H1 (cell line): ENCODE data around the gene CHD5. TPM values are rescaled to one million over a fixed set of nuclear protein-coding genes. Genes with fewer than 3 reads are reported as not detected.
A peak's percentile ranks its signal among the peaks of the same experiment; 100 is the strongest.

Experiments used
- CTCF ChIA-PET: fragments of 300-600 bp; sonication (Branson Sonifier 250); formaldehyde crosslinking; loops from one replicate; lab custom pipeline; 2021; ENCODE audit not compliant: partially characterized antibody; lab: Charles Lee
- POLR2A ChIA-PET: fragments of 300-600 bp; sonication (Branson Sonifier 250); formaldehyde crosslinking; loops from one replicate; lab custom pipeline; 2021; ENCODE audit warnings: inconsistent platforms; ENCODE audit not compliant: partially characterized antibody; lab: Charles Lee
- DNase-seq, 2 experiments: peaks; one replicate each; pipeline versions ENCODE4 v3.0.0 to v3.0.0-alpha.2; 2010 to 2022; ENCODE audit warnings: low spot score in 2 of 2, low read depth in 1 of 2, mixed read lengths in 1 of 2
- FAIRE-seq: peaks from 2 replicates; lab custom pipeline; 2011; peaks lifted over from hg19 to GRCh38; lab: Jason Lieb, UNC
- H2AFZ ChIP-seq: 2 replicates; pipeline ENCODE4 v1.8.1; 2012; ENCODE audit warnings: low read length, inconsistent platforms
- H2AK5ac ChIP-seq: 2 replicates; pipeline ENCODE4 v1.6.1; 2013; ENCODE audit warnings: low read depth, low read length
- H2BK120ac ChIP-seq: replicated peaks from 2 replicates; pipeline ENCODE3; 2013; ENCODE audit warnings: low read depth, low read length, inconsistent platforms
- H2BK12ac ChIP-seq: 2 replicates; pipeline ENCODE4 v1.6.1; 2013; ENCODE audit warnings: low read depth, low read length
- H2BK15ac ChIP-seq: 2 replicates; pipeline ENCODE4 v1.6.1; 2013; ENCODE audit warnings: low read length
- H2BK20ac ChIP-seq: 2 replicates; pipeline ENCODE4 v1.6.1; 2013; ENCODE audit warnings: low read length
- H2BK5ac ChIP-seq: 2 replicates; pipeline ENCODE4 v1.6.1; 2013; ENCODE audit warnings: low read depth, low read length
- H3K14ac ChIP-seq: 2 replicates; pipeline ENCODE4 v1.6.1; 2013; ENCODE audit warnings: inconsistent platforms; ENCODE audit not compliant: insufficient read length
- H3K18ac ChIP-seq: 2 replicates; pipeline ENCODE4 v1.6.1; 2013; ENCODE audit warnings: low read length; ENCODE audit errors: extremely low read depth
- H3K23ac ChIP-seq: 2 replicates; pipeline ENCODE4 v1.6.1; 2013; ENCODE audit warnings: inconsistent platforms; ENCODE audit not compliant: insufficient read length
- H3K23me2 ChIP-seq: 2 replicates; pipeline ENCODE4 v1.6.1; 2013; ENCODE audit warnings: low read depth, low read length
- H3K27ac ChIP-seq: 2 replicates; pipeline ENCODE4 v1.6.1; 2011; ENCODE audit warnings: low read depth, low read length, inconsistent platforms
- H3K27me3 ChIP-seq, 4 experiments: replicated peaks in 1 of 4; 1 replicate in 1 of 4; 2 replicates in 3 of 4; pipeline versions ENCODE4 v1.6.1 to v1.8.1; 2011 to 2013; ENCODE audit warnings: low read length in 3 of 4, mild to moderate bottlenecking in 3 of 4, inconsistent platforms in 2 of 4, mixed read lengths in 2 of 4, moderate library complexity in 1 of 4; ENCODE audit not compliant: control insufficient read depth in 3 of 4, insufficient read depth in 3 of 4; ENCODE audit errors: extremely low read depth in 1 of 4
- H3K36me3 ChIP-seq, 4 experiments: 2 replicates each; pipeline versions ENCODE4 v1.6.1 to v1.8.1; 2011 to 2013; ENCODE audit warnings: mild to moderate bottlenecking in 4 of 4, low read length in 3 of 4, moderate library complexity in 2 of 4, control low read depth in 1 of 4, inconsistent platforms in 1 of 4; ENCODE audit not compliant: insufficient read depth in 4 of 4, control insufficient read depth in 2 of 4
- H3K4ac ChIP-seq: replicated peaks from 2 replicates; pipeline ENCODE3; 2013; ENCODE audit warnings: low read length, low read depth, mixed read lengths, inconsistent platforms; ENCODE audit not compliant: insufficient read length
- H3K4me1 ChIP-seq, 4 experiments: replicated peaks in 1 of 4; 1 replicate in 1 of 4; 2 replicates in 3 of 4; pipeline versions ENCODE4 v1.6.1 to v1.8.1; 2011 to 2013; ENCODE audit warnings: low read length in 3 of 4, inconsistent platforms in 2 of 4, mixed read lengths in 1 of 4; ENCODE audit not compliant: insufficient read depth in 4 of 4, control insufficient read depth in 3 of 4
- H3K4me2 ChIP-seq, 2 experiments: 2 replicates each; pipeline versions ENCODE4 v1.6.1 to v1.8.1; 2011 to 2013; ENCODE audit warnings: low read depth in 2 of 2, low read length in 2 of 2, control low read depth in 1 of 2, inconsistent platforms in 1 of 2, mild to moderate bottlenecking in 1 of 2; ENCODE audit not compliant: insufficient read depth in 1 of 2
- H3K4me3 ChIP-seq, 4 experiments: fragments of 200-600, 300-600 bp in 1 of 4; sonication (generic), shearing (Covaris generic), sonication (Bioruptor Twin) in 1 of 4; 2 replicates each; pipeline versions ENCODE4 v1.5.1 to v1.8.1; 2011 to 2016; ENCODE audit warnings: low read length in 4 of 4, low read depth in 3 of 4, control low read depth in 2 of 4, inconsistent platforms in 2 of 4, mild to moderate bottlenecking in 2 of 4, mixed read lengths in 1 of 4, moderate library complexity in 1 of 4; ENCODE audit not compliant: insufficient read depth in 2 of 4; ENCODE audit errors: extremely low read depth in 1 of 4
- H3K56ac ChIP-seq: replicated peaks from 2 replicates; pipeline ENCODE3; 2013; ENCODE audit warnings: low read depth, mild to moderate bottlenecking, mixed read lengths, low read length, inconsistent platforms; ENCODE audit not compliant: insufficient read length
- H3K79me1 ChIP-seq: 2 replicates; pipeline ENCODE4 v1.6.1; 2013; ENCODE audit warnings: low read depth, low read length, control low read depth
- H3K79me2 ChIP-seq, 2 experiments: 2 replicates each; pipeline versions ENCODE4 v1.6.1 to v1.8.1; 2012 to 2013; ENCODE audit warnings: low read length in 2 of 2, mild to moderate bottlenecking in 2 of 2, inconsistent platforms in 1 of 2; ENCODE audit not compliant: insufficient read depth in 2 of 2, control insufficient read depth in 1 of 2
- H3K9ac ChIP-seq, 4 experiments: replicated peaks in 1 of 4; 1 replicate in 1 of 4; 2 replicates in 3 of 4; pipeline versions ENCODE4 v1.6.1 to v1.8.1; 2011 to 2013; ENCODE audit warnings: low read depth in 3 of 4, low read length in 3 of 4, control low read depth in 2 of 4, mild to moderate bottlenecking in 2 of 4, moderate library complexity in 2 of 4, inconsistent platforms in 1 of 4; ENCODE audit errors: extremely low read depth in 1 of 4
- H3K9me3 ChIP-seq, 2 experiments: 2 replicates each; pipeline versions ENCODE4 v1.6.1 to v1.8.1; 2012 to 2013; ENCODE audit warnings: mild to moderate bottlenecking in 2 of 2, moderate library complexity in 2 of 2, control low read depth in 1 of 2, inconsistent platforms in 1 of 2, low read depth in 1 of 2, low read length in 1 of 2, mixed read lengths in 1 of 2; ENCODE audit not compliant: insufficient read depth in 2 of 2
- H4K20me1 ChIP-seq, 2 experiments: replicated peaks in 1 of 2; 2 replicates each; pipeline versions ENCODE3 to v1.8.1; 2011 to 2013; ENCODE audit warnings: inconsistent platforms in 2 of 2, low read length in 2 of 2, mild to moderate bottlenecking in 1 of 2; ENCODE audit not compliant: insufficient read depth in 2 of 2, control insufficient read depth in 1 of 2
- H4K5ac ChIP-seq: 2 replicates; pipeline ENCODE4 v1.6.1; 2013; ENCODE audit warnings: low read length, low read depth, mixed read lengths, inconsistent platforms; ENCODE audit not compliant: insufficient read length
- H4K8ac ChIP-seq: 2 replicates; pipeline ENCODE4 v1.8.0; 2013; ENCODE audit warnings: mild to moderate bottlenecking, moderate library complexity, low read length, inconsistent platforms; ENCODE audit not compliant: insufficient read depth; ENCODE audit errors: extremely low read depth
- H4K91ac ChIP-seq: replicated peaks from 2 replicates; pipeline ENCODE3; 2013; ENCODE audit warnings: low read length, mixed read lengths, inconsistent platforms; ENCODE audit not compliant: insufficient read length
- ATF3 ChIP-seq: IDR thresholded peaks from 2 replicates; pipeline ENCODE4 v1.6.1; 2011; ENCODE audit warnings: low read depth, mild to moderate bottlenecking, low read length; ENCODE audit not compliant: insufficient read depth
- BACH1 ChIP-seq: IDR thresholded peaks from 2 replicates; pipeline ENCODE4 v1.6.1; 2012; ENCODE audit warnings: low read length, improper control_type of control experiment
- PHF8 ChIP-seq: fragments of 200-600 bp; sonication (generic); conservative IDR thresholded peaks from 2 replicates; pipeline ENCODE4 v1.7.1; 2012; ENCODE audit warnings: low read depth, mild to moderate bottlenecking, inconsistent platforms, low read length, moderate library complexity
- RNF2 ChIP-seq: fragments of 200-900, 300-1000 bp; sonication (generic); IDR thresholded peaks from 2 replicates; pipeline ENCODE4 v1.7.1; 2016; ENCODE audit warnings: borderline replicate concordance, low read depth, mild to moderate bottlenecking, antibody characterized with exemption, low read length; ENCODE audit not compliant: poor library complexity, severe bottlenecking; ENCODE audit errors: missing control alignments
- WGBS, 2 experiments: shearing (Covaris generic) in 1 of 2; methylation state at CpG; one replicate each; pipeline versions ENCODE4 v1.1.6 to v1.1.7; 2013 to 2015; ENCODE audit warnings: low lambda C conversion rate in 2 of 2, mixed read lengths in 2 of 2, inconsistent platforms in 1 of 2, low coverage in 1 of 2, missing lambda C conversion rate in 1 of 2; ENCODE audit not compliant: insufficient replicate concordance in 2 of 2, insufficient coverage in 1 of 2, insufficient read length in 1 of 2; ENCODE audit errors: extremely low coverage in 1 of 2, missing lambda C conversion rate in 1 of 2; 5-methylcytosine and 5-hydroxymethylcytosine counted together
- polyA plus RNA-seq, 7 experiments: library from polyadenylated mRNA; depleted of rRNA in 3 of 7; stranded (reverse) in 5 of 7; unstranded in 2 of 7; fragments of >200 nt in 5 of 7; fragments of 200-250 nt in 2 of 7; gene quantifications; 1 replicate in 5 of 7; 2 replicates in 1 of 7; 4 replicates in 1 of 7; pipeline versions ENCODE4 v1.2.1 to v1.2.3, GENCODE V29; 2011 to 2013; ENCODE audit warnings: missing spikeins in 2 of 7, mixed read lengths in 2 of 7
- total RNA-seq: library from RNA; stranded (reverse); fragmentation: NEBNext Ultra II Directional; extraction: Animal tissue kit (Norgen Biotek cat#: 25700); gene quantifications from 2 replicates; pipeline ENCODE4 v1.2.1, GENCODE V29; 2021

The CHD5 gene
- total and polyA plus RNA-seq, 2 of the 8 experiments (the other 6 are each of a cell fraction or from before 2014, with no cell fraction given) = 0.42 to 1.8 TPM

GRCh38 chr1:6083801-6084446 is 96.2 kb downstream of the CHD5 start:
- H2BK12ac ChIP-seq = no peak overlapping the region
- H3K36me3 ChIP-seq = no peaks in the 10 kb centered on the region
- H3K9ac ChIP-seq = no peak overlapping the region
- no peak overlapping the region for H3K4me3 ChIP-seq
- H2BK5ac ChIP-seq = 0 out of 2 replicates have a peak overlapping the region, but pooled peaks have one; percentile 35
- TF ChIP-seq ATF3 (no peak), PHF8 (no peak), RNF2 (no peak), BACH1 (no peak)
- H3K18ac ChIP-seq = no peak overlapping the region
- no peaks in the 10 kb centered on the region for H4K20me1 ChIP-seq
- ChIA-PET POLR2A (interaction anchor here (1.0 kb wide), 1 partner anchor 10 kb away, joined by 3 read pairs; no protein-coding TSS in a partner anchor), CTCF (interaction anchor here (0.8 to 5.9 kb wide), 14 partner anchors 10 to 265 kb away, joined by 3 to 38 read pairs (median 6); no protein-coding TSS in a partner anchor)
- no peak overlapping the region for H2BK120ac ChIP-seq
- H3K4me1 ChIP-seq = peaks cover 0 to 5% (median 2%) of the 10 kb centered on the region in 4 experiments; a peak in 3 of 7 replicates
- H4K5ac ChIP-seq = no peak overlapping the region
- FAIRE-seq (no peak), DNase-seq (no peak)
- H2BK20ac ChIP-seq = no peak overlapping the region
- no peaks in the 10 kb centered on the region for H3K9me3 ChIP-seq
- H2AK5ac ChIP-seq = no peak overlapping the region
- H4K8ac ChIP-seq = no peak overlapping the region
- H2AFZ ChIP-seq = no peak overlapping the region
- 0 out of 7 replicates have a peak, but pooled peaks cover 0 to 2% (median 0%) of the 10 kb centered on the region in 4 experiments for H3K27me3 ChIP-seq
- WGBS, 2 experiments = 77% methylated on average over 12 of the region's 12 CpGs; no CpG with 5 or more reads in 1 of the 2 experiments
- H2BK15ac ChIP-seq = no peak overlapping the region
- no peak overlapping the region for H3K56ac ChIP-seq
- no peak overlapping the region for H4K91ac ChIP-seq
- H3K23me2 ChIP-seq = no peaks in the 10 kb centered on the region
- H3K27ac ChIP-seq = no peak overlapping the region
- no peak overlapping the region for H3K4me2 ChIP-seq
- no peak overlapping the region for H3K14ac ChIP-seq
- H3K4ac ChIP-seq = no peak overlapping the region
- no peaks in the 10 kb centered on the region for H3K79me1 ChIP-seq
- H3K23ac ChIP-seq = no peak overlapping the region
- no peaks in the 10 kb centered on the region for H3K79me2 ChIP-seq
